Cardiac septum (tissue), 1 donor: ENCODE results near the gene EPAS1. TPM values are rescaled to one million over a fixed set of nuclear protein-coding genes. Genes with fewer than 3 reads are reported as not detected.

Source experiments
- DNase-seq: peaks from one replicate; pipeline ENCODE4 v3.0.0-alpha.2; 2020; ENCODE audit warnings: low spot score
- intact Hi-C: fragments of 100-400 bp; cut with DNase I; formaldehyde crosslinking; loops from one replicate; pipeline ENCODE4 v1.14.0; 2022
- total RNA-seq: library from RNA; stranded (reverse); fragmentation: NEBNext Ultra II Directional; extraction: Animal tissue kit (Norgen Biotek cat#: 25700); gene quantifications from one replicate; pipeline ENCODE4 v1.2.1, GENCODE V29; 2021
- donor health status: DM: no; HTN: no; CAD: no.

EPAS1 gene
- total RNA-seq, 1 donor from 2014 or later, result 139 TPM

- intact Hi-C loops, result no loop called here
Measured at GRCh38 chr2:46347648-46348280, 50.6 kb downstream of the EPAS1 start.

GRCh38 chr2:46349115-46349547 lies 51.9 kb downstream of the EPAS1 start:
- intact Hi-C loops, result no loop called here
- no peak for DNase-seq

More at GRCh38 chr2:46347648-46348280, 50.6 kb downstream of the EPAS1 start:
- DNase-seq, result no peak

GRCh38 chr2:46350029-46350689 lies 53.0 kb downstream of the EPAS1 start:
- intact Hi-C loops, result loop anchor here (5.0 kb wide), 2 partner anchors 38 to 53 kb away; partner anchors contain the start of gene EPAS1
- no peak for DNase-seq

- intact Hi-C loops, result loop anchor here (5.0 kb wide), 2 partner anchors 39 to 54 kb away; partner anchors contain the start of gene EPAS1
- no peak for DNase-seq
Measured at GRCh38 chr2:46351098-46351749, 54.0 kb downstream of the EPAS1 start.

- intact Hi-C loops, result loop anchor here (5.0 kb wide), 2 partner anchors 39 to 54 kb away; partner anchors contain the start of gene EPAS1
- no peak for DNase-seq
Measured at GRCh38 chr2:46351750-46352138, 54.5 kb downstream of the EPAS1 start.

GRCh38 chr2:46352621-46353020 lies 55.4 kb downstream of the EPAS1 start:
- DNase-seq, result no peak
- intact Hi-C loops, result loop anchor here (5.0 kb wide), 2 partner anchors 40 to 55 kb away; partner anchors contain the start of gene EPAS1

GRCh38 chr2:46353509-46353908 lies 56.3 kb downstream of the EPAS1 start:
- intact Hi-C loops, result loop anchor here (5.0 kb wide), 2 partner anchors 41 to 56 kb away; partner anchors contain the start of gene EPAS1
- no peak for DNase-seq

- intact Hi-C loops, result no loop called here
- no peak for DNase-seq
Measured at GRCh38 chr2:46355756-46356155, 58.5 kb downstream of the EPAS1 start.

GRCh38 chr2:46356991-46357390 lies 59.8 kb downstream of the EPAS1 start:
- DNase-seq, result no peak
- intact Hi-C loops, result no loop called here

GRCh38 chr2:46358713-46359112 lies 61.5 kb downstream of the EPAS1 start:
- no peak for DNase-seq
- intact Hi-C loops, result loop anchor here (2.0 kb wide), 1 partner anchor 126 kb away; no protein-coding TSS in a partner anchor

- intact Hi-C loops, result loop anchor here (5.0 kb wide), 1 partner anchor 298 kb away; no protein-coding TSS in a partner anchor
- DNase-seq, result no peak
Measured at GRCh38 chr2:46360303-46360702, 63.1 kb downstream of the EPAS1 start.

GRCh38 chr2:46361920-46362666 lies 64.9 kb downstream of the EPAS1 start:
- DNase-seq, result no peak
- intact Hi-C loops, result loop anchor here (5.0 kb wide), 1 partner anchor 300 kb away; no protein-coding TSS in a partner anchor

- intact Hi-C loops, result loop anchor here (5.0 kb wide), 1 partner anchor 300 kb away; no protein-coding TSS in a partner anchor
Measured at GRCh38 chr2:46362667-46363012, 65.4 kb downstream of the EPAS1 start.

GRCh38 chr2:46363535-46364170 lies 66.4 kb downstream of the EPAS1 start:
- intact Hi-C loops, result loop anchor here (2.0 to 5.0 kb wide), 2 partner anchors 65 to 301 kb away; no protein-coding TSS in a partner anchor

More at GRCh38 chr2:46362667-46363012, 65.4 kb downstream of the EPAS1 start:
- no peak for DNase-seq

GRCh38 chr2:46364797-46365457 lies 67.7 kb downstream of the EPAS1 start:
- no peak for DNase-seq
- intact Hi-C loops, result loop anchor here (2.0 to 5.0 kb wide), 3 partner anchors 66 to 353 kb away; no protein-coding TSS in a partner anchor

More at GRCh38 chr2:46363535-46364170, 66.4 kb downstream of the EPAS1 start:
- no peak for DNase-seq

GRCh38 chr2:46365913-46366667 lies 68.9 kb downstream of the EPAS1 start:
- intact Hi-C loops, result loop anchor here (2.0 to 5.0 kb wide), 2 partner anchors 67 to 354 kb away; no protein-coding TSS in a partner anchor
- no peak for DNase-seq

GRCh38 chr2:46366668-46367052 lies 69.5 kb downstream of the EPAS1 start:
- intact Hi-C loops, result loop anchor here (5.0 kb wide), 1 partner anchor 354 kb away; no protein-coding TSS in a partner anchor
- DNase-seq, result no peak
